HepG2 (cell line): Measurements from ENCODE around the gene DST. TPM values are rescaled to one million over a fixed set of nuclear protein-coding genes. Genes with fewer than 3 reads are reported as not detected.

ENCODE experiments used
- ATAC-seq: fragments of 200-7000 bp; cut with Tn5 transposase; 3 replicates; pipeline ENCODE4 v1.9.1; 2020; ENCODE audit warnings: mild to moderate bottlenecking, moderate library complexity
- BruUV-seq: library from RNA; stranded (reverse); fragments of 400-500 nt; replicated peaks from 2 replicates; lab custom pipeline; 2021; lab: Mats Ljungman, UMichigan
- CTCF ChIA-PET: fragments of 300-600 bp; formaldehyde crosslinking; extraction: SDS; loops from one replicate; lab custom pipeline; 2021; ENCODE audit warnings: low total read pairs, inconsistent platforms, low intra/inter-chr PET ratio; lab: Yijun Ruan, JAX
- POLR2A ChIA-PET: fragments of 350-600 bp; sonication (Branson Sonifier 250); formaldehyde crosslinking; loops from one replicate; lab custom pipeline; 2020; ENCODE audit warnings: antibody characterized with exemption, inconsistent platforms; lab: Yijun Ruan, JAX
- DNase-seq: peaks from one replicate; pipeline ENCODE4 v3.0.0-alpha.2; 2015; ENCODE audit warnings: low spot score
- FAIRE-seq: peaks from 3 replicates; lab custom pipeline; 2011; peaks lifted over from hg19 to GRCh38; lab: Jason Lieb, UNC
- H2AFZ ChIP-seq: one replicate; pipeline ENCODE4 v1.6.1; 2011; ENCODE audit warnings: low read length, inconsistent platforms
- H3K27ac ChIP-seq: fragments of 300-600 bp; 3 replicates; pipeline ENCODE4 v1.8.0; 2011; ENCODE audit warnings: mixed run types, mild to moderate bottlenecking, mixed read lengths, low read length, inconsistent platforms; ENCODE audit not compliant: insufficient read depth; ENCODE audit errors: extremely low read length
- H3K27me3 ChIP-seq, 2 experiments: fragments of 200-600 bp in 1 of 2; 2 replicates in 1 of 2; 3 replicates in 1 of 2; pipeline versions ENCODE4 v1.6.0 to v1.8.0; 2011; ENCODE audit warnings: low read length in 2 of 2, mild to moderate bottlenecking in 2 of 2, moderate library complexity in 2 of 2, inconsistent platforms in 1 of 2; ENCODE audit not compliant: insufficient read depth in 2 of 2, control insufficient read depth in 1 of 2
- H3K36me3 ChIP-seq, 2 experiments: fragments of 200-600 bp in 1 of 2; replicated peaks in 1 of 2; 2 replicates in 1 of 2; 3 replicates in 1 of 2; pipeline versions ENCODE4 v1.5.1 to v1.8.0; 2011; ENCODE audit warnings: low read length in 2 of 2, inconsistent platforms in 1 of 2; ENCODE audit not compliant: insufficient read depth in 2 of 2, control insufficient read depth in 1 of 2
- H3K4me1 ChIP-seq: 2 replicates; pipeline ENCODE4 v1.5.1; 2012; ENCODE audit warnings: low read length, inconsistent platforms; ENCODE audit not compliant: insufficient read depth
- H3K4me2 ChIP-seq: 2 replicates; pipeline ENCODE4 v1.6.0; 2011; ENCODE audit warnings: low read depth, low read length, inconsistent platforms
- H3K4me3 ChIP-seq, 3 experiments: fragments of 200-600 bp in 1 of 3; sonication (generic), shearing (Covaris generic) in 1 of 3; replicated peaks in 1 of 3; 2 replicates each; pipeline ENCODE4 v1.5.1; 2011 to 2016; ENCODE audit warnings: low read length in 3 of 3, inconsistent platforms in 2 of 3, low read depth in 2 of 3, mild to moderate bottlenecking in 2 of 3, control low read depth in 1 of 3, mixed read lengths in 1 of 3; ENCODE audit not compliant: insufficient read depth in 1 of 3
- H3K79me2 ChIP-seq: one replicate; pipeline ENCODE4 v1.6.1; 2011; ENCODE audit warnings: low read length, inconsistent platforms; ENCODE audit not compliant: insufficient read depth
- H3K9ac ChIP-seq: 2 replicates; pipeline ENCODE4 v1.6.0; 2011; ENCODE audit warnings: mild to moderate bottlenecking, low read depth, low read length, inconsistent platforms; ENCODE audit not compliant: insufficient read depth
- H3K9me3 ChIP-seq: 2 replicates; pipeline ENCODE4 v1.5.1; 2012; ENCODE audit warnings: mild to moderate bottlenecking, low read length
- H4K20me1 ChIP-seq: 2 replicates; pipeline ENCODE4 v1.6.0; 2011; ENCODE audit warnings: inconsistent platforms, mild to moderate bottlenecking, low read length, moderate library complexity; ENCODE audit not compliant: insufficient read depth
- CCDC6 ChIP-seq: sonication (generic); formaldehyde crosslinking; IDR thresholded peaks from 2 replicates; pipeline ENCODE4 v1.8.1; 2022; ENCODE audit warnings: mild to moderate bottlenecking, missing genetic modification reagents, moderate library complexity
- DMAP1 ChIP-seq: IDR thresholded peaks from 2 replicates; pipeline ENCODE4 v1.6.1; 2016
- GATA4 ChIP-seq: sonication (generic); IDR thresholded peaks from 2 replicates; pipeline ENCODE4 v1.6.1; 2016; ENCODE audit warnings: antibody characterized with exemption, low read depth, borderline replicate concordance
- MTA1 ChIP-seq: sonication (generic); formaldehyde crosslinking; IDR thresholded peaks from 2 replicates; pipeline ENCODE4 v1.4.0; 2020; ENCODE audit warnings: missing genetic modification reagents, mild to moderate bottlenecking, borderline replicate concordance
- ZNF703 ChIP-seq: sonication (generic); formaldehyde crosslinking; IDR thresholded peaks from 2 replicates; pipeline ENCODE4 v1.5.1; 2020; ENCODE audit warnings: missing genetic modification reagents, mild to moderate bottlenecking, moderate library complexity, borderline replicate concordance
- ZNF713 ChIP-seq: sonication (generic); formaldehyde crosslinking; IDR thresholded peaks from 2 replicates; pipeline ENCODE4 v1.4.0; 2020; ENCODE audit warnings: mild to moderate bottlenecking, missing genetic modification reagents
- ZNF737 ChIP-seq: sonication (generic); formaldehyde crosslinking; IDR thresholded peaks from 2 replicates; pipeline ENCODE4 v1.5.0; 2020; ENCODE audit warnings: missing genetic modification reagents, mild to moderate bottlenecking, borderline replicate concordance
- ZNF879 ChIP-seq: sonication (generic); formaldehyde crosslinking; IDR thresholded peaks from 2 replicates; pipeline ENCODE4 v1.8.1; 2023; ENCODE audit warnings: missing genetic modification reagents
- ZXDC ChIP-seq: sonication (generic); formaldehyde crosslinking; IDR thresholded peaks from 2 replicates; pipeline ENCODE4 v1.5.0; 2020; ENCODE audit warnings: mild to moderate bottlenecking, missing genetic modification reagents
- WGBS: methylation state at CpG from one replicate; pipeline ENCODE4 v1.1.6; 2017; ENCODE audit warnings: low lambda C conversion rate; 5-methylcytosine and 5-hydroxymethylcytosine counted together
- in situ Hi-C: cut with HindIII; loops from 2 replicates; pipeline ENCODE4 v1.10.0; 2017; ENCODE audit warnings: low pct_unique_long_range_greater_than_20kb; ENCODE audit not compliant: extremely low pct_ligation_motif_present
- intact Hi-C: fragments of 100-400 bp; cut with micrococcal nuclease; formaldehyde crosslinking; loops from one replicate; pipeline ENCODE4 v1.10.0; 2022; ENCODE audit not compliant: unreplicated experiment
- polyA plus RNA-seq, 8 experiments: library from polyadenylated mRNA; depleted of rRNA in 3 of 8; stranded (reverse) in 7 of 8; unstranded in 1 of 8; fragments of >200 nt; fragmentation: Illumina TruSeq in 4 of 8; extraction: Trizol in 4 of 8; gene quantifications; 2 replicates each; pipeline versions ENCODE4 v1.2.1 to v1.2.3, GENCODE V29; 2011 to 2016; ENCODE audit warnings: low read depth in 4 of 8, missing spikeins in 1 of 8, mixed read lengths in 1 of 8; ENCODE audit not compliant: insufficient read depth in 1 of 8
- total RNA-seq, 5 experiments: library from RNA; depleted of rRNA; stranded (reverse); fragments of >200 nt; fragmentation: Illumina TruSeq; extraction: Trizol; gene quantifications; 2 replicates each; pipeline ENCODE4 v1.2.3, GENCODE V29; 2016; ENCODE audit warnings: low read depth in 1 of 5

DST gene
- total and polyA plus RNA-seq, 2 of the 13 experiments (the other 11 are each of a cell fraction or from before 2014, with no cell fraction given) = 64.4 to 89.0 TPM

GRCh38 chr6:56475736-56476457, 166.8 kb downstream of the DST start (continued):
- TF ChIP-seq ZNF703 (CRISPR knock-in tag) (no peak), ZNF713 (CRISPR knock-in tag) (no peak)

- H3K4me3 ChIP-seq = no peak overlapping the region
- DNase-seq (no peak), ATAC-seq (no peak), FAIRE-seq (no peak)
- H3K4me2 ChIP-seq = no peak overlapping the region
- peaks cover 27 to 63% of the 10 kb centered on the region in 2 experiments for H3K36me3 ChIP-seq
- BruUV-seq = no TSS peak
- H2AFZ ChIP-seq = no peak overlapping the region
- H3K27ac ChIP-seq = no peak overlapping the region
- CTCF ChIA-PET = no interaction called here
- no peaks in the 10 kb centered on the region for H3K27me3 ChIP-seq
- TF ChIP-seq DMAP1 (CRISPR knock-in tag) = no peak
- TF ChIP-seq MTA1 (CRISPR knock-in tag) = no peak
- TF ChIP-seq GATA4 = no peak
- TF ChIP-seq CCDC6 (CRISPR knock-in tag) = no peak
- TF ChIP-seq ZXDC (CRISPR knock-in tag) = no peak
- TF ChIP-seq ZNF737 (CRISPR knock-in tag) = no peak
- no peak for TF ChIP-seq ZNF879 (CRISPR knock-in tag)
- 60% methylated on average over 1 of the region's 1 CpG for WGBS
- H3K79me2 ChIP-seq = no peaks in the 10 kb centered on the region
- H4K20me1 ChIP-seq = no peaks in the 10 kb centered on the region
- H3K4me1 ChIP-seq = no peaks in the 10 kb centered on the region
- H3K9me3 ChIP-seq = no peaks in the 10 kb centered on the region
- no peak overlapping the region for H3K9ac ChIP-seq
- intact Hi-C loops = no loop called here
- POLR2A ChIA-PET = no interaction called here
- in situ Hi-C loops = no loop called here
Observed at GRCh38 chr6:56474532-56474931, 168.2 kb downstream of the DST start.
